HG03469 (cell line): ENCODE data around the gene RMDN2.

Source experiments
- ATAC-seq: cut with Tn5 transposase; IDR thresholded peaks from one replicate; pipeline ENCODE4 v1.9.1; 2021; ENCODE audit warnings: mild to moderate bottlenecking, moderate library complexity, moderate number of reproducible peaks; ENCODE audit not compliant: unreplicated experiment

RMDN2 gene

DNA sequence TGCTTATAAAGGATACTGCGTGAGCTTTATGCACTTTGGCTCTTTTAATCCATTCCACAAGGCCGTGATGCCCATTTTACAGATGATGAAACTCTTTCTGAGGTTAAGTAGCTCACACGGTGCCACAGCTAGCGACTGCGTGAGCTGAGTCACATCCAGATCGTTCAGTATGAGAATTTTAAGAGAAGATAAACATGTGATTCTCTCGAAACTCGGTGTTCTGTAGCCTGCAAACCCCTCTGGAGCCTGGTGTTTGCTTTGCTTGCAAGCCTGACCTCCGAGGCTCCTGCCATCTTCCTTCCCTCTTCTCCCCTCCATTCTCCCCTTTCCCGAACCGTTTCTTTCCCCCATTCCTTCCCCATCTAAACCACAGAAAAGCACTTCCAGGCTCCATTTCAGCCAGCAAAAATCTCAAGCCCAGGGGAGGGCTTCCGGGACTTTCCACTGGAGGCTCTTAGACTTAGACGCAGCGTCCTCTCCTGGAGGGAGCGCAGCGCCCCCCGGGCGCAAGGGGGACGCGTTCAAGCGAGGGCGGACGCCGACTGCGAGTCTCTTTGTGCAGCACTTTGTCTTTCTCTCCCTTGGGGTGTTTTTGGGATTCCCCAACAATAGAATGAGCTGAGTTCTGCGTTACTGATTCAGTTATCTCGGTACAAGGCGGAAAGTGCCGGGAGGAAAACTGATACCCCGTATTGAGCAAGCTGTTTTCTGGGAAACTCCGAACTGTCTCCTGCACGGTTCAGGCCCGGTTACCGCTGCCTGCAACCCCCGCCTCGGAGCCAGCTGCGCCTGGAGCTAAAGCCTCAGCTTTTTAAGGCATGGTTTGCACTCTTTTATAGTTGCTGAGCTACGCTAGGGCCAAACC is 112.9 kb downstream of the RMDN2 start:
- ATAC-seq: peak; percentile 43

- ATAC-seq: no peak
These were observed 113.6 kb downstream of the RMDN2 start for GRCh38 chr2:38038682-38039081.

DNA sequence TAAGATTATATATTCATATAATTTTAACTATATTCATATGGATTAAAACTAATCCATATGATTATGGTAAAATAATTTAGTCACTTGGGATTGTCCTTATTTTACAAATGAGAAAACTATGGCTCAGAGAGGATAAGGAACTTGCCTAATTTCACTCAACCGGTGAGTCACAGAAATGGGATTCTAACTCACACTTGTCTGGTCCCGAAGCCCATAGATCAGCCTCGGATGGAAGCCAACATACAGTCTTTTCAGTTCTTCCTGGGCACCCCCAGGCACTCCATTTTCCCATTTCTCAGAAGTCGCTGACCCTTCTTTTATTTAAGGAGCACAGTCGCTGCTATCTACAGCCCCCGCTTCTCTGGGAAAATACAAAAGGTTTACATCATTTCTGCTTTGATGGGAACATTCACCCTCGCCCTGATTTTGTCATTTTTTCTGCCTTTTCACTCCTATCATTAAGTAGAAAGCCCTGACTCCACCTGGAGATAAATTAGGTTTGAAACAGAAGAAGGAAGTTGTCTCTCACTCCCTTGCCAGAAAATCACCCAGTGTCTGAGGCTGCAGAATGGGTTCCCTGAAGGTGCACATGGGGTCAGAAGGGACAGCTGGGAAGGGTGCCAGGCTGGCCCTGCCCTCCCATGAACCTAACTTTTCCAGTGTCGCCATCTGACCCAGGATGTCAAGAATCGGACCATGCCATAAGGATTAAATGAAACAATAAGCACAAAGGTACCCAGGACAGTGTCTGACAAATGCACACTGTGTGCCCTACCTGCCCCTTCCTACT is 114.2 kb downstream of the RMDN2 start:
- no peak for ATAC-seq

DNA sequence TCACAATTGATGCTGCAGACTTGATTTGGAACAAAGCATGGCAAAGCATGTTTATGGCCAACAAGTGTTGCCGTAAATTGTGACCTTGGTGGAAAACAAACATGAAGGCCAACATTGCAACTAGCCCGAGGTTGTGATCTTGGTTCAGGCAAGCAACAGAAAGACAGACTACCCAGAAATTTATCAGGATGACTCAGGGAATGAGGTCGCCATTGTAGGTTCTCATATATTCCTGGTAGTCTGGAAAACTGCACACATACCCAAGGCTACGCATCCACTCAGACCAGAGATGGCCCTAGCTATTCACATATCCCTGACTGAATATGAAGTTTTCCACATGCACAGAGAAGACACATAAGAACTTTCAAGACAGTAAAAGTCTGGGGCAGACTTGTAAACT is 120.7 kb downstream of the RMDN2 start:
- ATAC-seq: no peak

GRCh38 chr2:38056216-38056615 is 131.1 kb downstream of the RMDN2 start:
- no peak for ATAC-seq

- no peak for ATAC-seq
These were observed 132.7 kb downstream of the RMDN2 start for GRCh38 chr2:38057651-38058410.

GRCh38 chr2:38060236-38061018 is 135.3 kb downstream of the RMDN2 start:
- no peak for ATAC-seq

- ATAC-seq: no peak
These were observed 139.9 kb downstream of the RMDN2 start for GRCh38 chr2:38064801-38065501.

DNA sequence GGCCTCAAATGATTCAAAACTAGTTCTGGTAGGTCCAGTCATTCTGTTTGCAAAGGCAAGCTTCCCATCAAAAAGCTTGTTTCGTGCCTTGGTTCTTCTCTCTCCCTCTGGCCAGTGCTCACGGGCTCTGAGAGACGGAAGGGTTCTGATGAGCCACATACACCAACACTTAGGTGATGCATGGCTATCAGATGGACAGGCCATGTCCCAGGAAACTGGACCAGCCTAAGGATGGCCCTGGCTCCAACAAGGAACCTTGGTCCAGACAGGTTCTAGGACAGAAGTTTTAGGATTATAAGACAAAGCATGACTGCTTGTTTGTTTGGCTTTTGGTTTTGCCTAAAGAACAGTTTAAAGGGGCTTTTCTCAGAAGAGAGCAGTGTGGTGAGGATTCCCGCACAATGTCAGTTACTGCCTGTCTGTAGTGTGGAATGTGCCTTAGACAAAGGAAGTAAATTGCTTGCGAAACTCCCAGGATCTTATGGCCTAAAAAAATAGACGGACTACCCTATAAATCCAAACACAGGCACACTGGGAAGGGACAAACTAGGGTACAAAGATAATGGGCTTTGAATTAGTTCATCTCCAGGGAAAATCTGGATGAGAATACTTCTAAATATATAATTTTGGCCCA is 140.5 kb downstream of the RMDN2 start:
- no peak for ATAC-seq

GRCh38 chr2:38066421-38067115 is 141.5 kb downstream of the RMDN2 start:
- no peak for ATAC-seq
